WI38 (cell line): ENCODE results near the gene SEPHS1.

Source experiments
- H3K4me3 ChIP-seq: 2 replicates; pipeline ENCODE4 v1.5.1; 2011; ENCODE audit warnings: low read depth, mild to moderate bottlenecking, control low read depth, low read length
- CTCF ChIP-seq: IDR thresholded peaks from 2 replicates; pipeline ENCODE4 v1.5.1; 2012; ENCODE audit warnings: low read depth, mild to moderate bottlenecking, control low read depth, low read length

Gene SEPHS1

DNA sequence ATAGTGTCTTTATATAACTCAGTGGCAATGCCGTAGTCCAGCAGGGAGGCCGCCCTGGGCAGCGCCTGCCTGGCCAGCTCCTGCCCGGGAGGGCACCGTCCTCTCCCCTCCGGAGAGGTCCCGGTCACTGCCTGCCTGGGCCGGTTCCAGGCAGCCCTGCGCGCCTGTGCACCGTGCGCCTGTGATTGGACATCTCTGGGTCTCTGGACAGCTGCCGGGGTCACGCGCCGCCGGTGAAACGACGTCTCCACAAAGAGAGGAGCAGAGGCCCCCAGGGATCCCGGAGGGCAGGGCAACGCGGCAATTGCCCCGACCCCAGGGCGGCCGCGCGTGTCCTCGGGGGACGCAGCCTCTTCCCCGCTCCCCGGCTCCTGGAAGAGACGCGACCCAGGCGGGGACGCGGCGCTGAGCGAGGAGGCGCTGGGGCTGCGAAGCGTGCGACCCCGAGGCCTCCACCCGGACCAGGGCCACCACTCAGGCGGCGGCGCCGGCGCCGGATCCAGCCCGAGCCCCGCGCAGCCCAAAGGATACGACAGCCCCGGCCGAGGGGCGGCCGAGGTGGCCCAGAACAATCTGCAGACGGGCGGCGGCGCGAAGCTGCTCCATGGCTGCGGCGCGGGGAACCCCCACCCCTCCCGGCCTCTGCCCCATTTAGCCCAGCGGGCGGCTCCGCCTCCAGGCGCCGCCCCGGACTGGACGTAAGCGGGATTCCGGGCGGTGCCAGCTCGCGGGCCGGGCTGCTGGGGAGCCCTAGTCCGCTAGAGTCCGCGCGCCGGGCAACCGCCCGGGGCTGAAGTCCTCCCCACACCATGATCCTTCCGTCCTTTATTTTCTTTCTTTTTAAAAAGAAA is 48.4 kb downstream of the SEPHS1 start, which contains the start of gene PHYH:
PHYH (minus strand) TSS at position 628 of the 851 bp plus-strand sequence; CDS start at position 606, 22 bp downstream.
- peak within 1 kb of the TSS; percentile 70 for H3K4me3 ChIP-seq
- no peak for TF ChIP-seq CTCF

GRCh38 chr10:13298748-13299436 is 49.2 kb downstream of the SEPHS1 start:
- peak overlapping the region; percentile 70 for H3K4me3 ChIP-seq
- TF ChIP-seq CTCF: no peak

- H3K4me3 ChIP-seq: no peak overlapping the region
- no peak for TF ChIP-seq CTCF
Observed at GRCh38 chr10:13296476-13296875, 51.6 kb downstream of the SEPHS1 start.

GRCh38 chr10:13294784-13295183 is 53.3 kb downstream of the SEPHS1 start:
- no peak for TF ChIP-seq CTCF
- no peak overlapping the region for H3K4me3 ChIP-seq

DNA sequence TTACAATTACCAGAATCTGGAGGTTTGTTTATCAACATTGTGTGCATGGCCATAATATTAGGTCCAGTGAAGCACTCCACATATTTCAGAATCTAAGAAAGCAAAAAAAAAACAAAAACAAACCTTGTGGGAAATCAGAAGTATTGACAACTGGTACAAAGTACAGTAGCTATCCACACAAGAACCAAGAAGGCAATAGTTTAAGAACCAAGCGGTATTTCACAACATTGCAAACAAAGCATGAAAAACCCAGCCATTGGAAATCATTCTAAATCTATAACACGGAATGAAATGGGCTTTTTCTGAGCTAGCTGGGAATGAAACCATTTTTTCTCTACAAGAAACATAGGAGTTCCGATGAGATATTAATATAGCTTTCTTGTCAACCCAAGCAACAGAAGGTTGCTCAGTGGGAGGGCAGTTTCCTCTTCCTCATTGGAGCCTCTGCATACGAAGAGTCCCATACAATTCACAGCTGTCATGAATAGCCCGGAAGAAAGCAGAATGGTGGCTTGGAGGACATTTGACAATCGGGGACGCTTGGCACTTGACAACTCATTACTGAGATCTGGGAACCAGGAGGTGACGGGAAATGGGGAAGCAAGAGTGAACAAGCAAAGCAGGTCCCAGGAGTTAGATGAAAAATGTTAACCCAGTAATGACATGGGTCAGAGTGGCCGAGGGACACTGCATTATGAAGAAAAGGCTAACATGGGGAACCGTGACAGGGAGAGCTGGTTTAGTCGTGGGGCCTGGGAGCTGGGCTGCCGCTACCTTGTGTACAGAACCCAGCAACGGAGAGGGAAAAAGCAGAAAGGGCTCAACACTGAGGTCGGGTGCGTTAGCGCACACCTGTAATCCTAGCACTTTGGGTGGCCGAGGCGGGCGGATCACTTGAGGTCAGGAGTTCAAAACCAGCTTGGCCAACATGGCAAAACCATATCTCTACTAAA is 56.0 kb downstream of the SEPHS1 start:
- TF ChIP-seq CTCF: no peak
- H3K4me3 ChIP-seq: no peak overlapping the region

GRCh38 chr10:13291061-13291460 is 57.0 kb downstream of the SEPHS1 start:
- no peak overlapping the region for H3K4me3 ChIP-seq
- no peak for TF ChIP-seq CTCF
